ENCODE data around the gene ENTPD6.
"Not testable (repeated sequence)": the region's sequence is repeated elsewhere in the genome, so short reads cannot be mapped to it uniquely, and the experiment has no call there.

ENTPD6 gene

DNA sequence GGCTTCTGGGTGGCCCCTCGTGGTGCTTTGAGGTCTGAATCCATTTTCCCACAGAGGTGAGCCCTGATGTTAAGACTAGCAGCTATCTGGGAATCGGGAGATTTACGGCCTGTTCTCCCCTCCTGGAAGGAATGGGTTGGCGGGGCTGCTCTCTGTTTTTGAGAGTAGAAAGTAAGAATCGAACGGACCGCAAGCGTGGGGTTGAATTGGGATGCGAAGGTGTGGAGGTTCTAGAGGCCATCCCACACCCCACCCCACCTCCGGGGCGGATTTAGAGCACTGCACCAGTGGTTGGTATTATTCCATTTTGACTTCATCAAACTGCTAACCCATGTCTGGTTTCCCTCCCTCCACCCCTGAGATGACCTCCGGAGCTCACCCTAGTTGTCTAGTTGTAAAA, 63.8 kb downstream of the ENTPD6 start:
- no peak for DNase-seq

DNA sequence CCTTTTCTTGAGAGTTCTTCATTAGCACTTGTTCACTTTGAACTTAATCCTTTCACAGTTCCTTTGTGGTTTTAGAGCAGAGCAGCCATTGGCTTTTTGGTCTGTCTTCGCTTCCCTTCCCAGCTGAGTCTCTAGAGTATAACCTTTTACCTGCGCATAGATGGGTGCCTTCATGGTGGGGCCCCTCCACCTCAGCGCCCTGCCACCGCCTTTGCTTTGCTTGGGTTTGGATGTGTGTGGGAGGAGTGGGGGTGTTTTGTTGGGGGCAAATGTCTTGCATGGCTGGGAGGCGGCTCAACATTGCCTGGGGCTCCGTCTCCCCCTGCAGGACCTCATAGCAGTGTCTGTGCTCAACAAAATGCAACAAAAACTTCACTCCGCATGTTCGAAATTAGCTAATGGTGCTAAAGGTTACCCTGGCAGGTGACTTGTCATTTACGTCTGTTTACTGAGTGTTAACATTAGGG, 64.3 kb downstream of the ENTPD6 start:
- no peak for DNase-seq

DNA sequence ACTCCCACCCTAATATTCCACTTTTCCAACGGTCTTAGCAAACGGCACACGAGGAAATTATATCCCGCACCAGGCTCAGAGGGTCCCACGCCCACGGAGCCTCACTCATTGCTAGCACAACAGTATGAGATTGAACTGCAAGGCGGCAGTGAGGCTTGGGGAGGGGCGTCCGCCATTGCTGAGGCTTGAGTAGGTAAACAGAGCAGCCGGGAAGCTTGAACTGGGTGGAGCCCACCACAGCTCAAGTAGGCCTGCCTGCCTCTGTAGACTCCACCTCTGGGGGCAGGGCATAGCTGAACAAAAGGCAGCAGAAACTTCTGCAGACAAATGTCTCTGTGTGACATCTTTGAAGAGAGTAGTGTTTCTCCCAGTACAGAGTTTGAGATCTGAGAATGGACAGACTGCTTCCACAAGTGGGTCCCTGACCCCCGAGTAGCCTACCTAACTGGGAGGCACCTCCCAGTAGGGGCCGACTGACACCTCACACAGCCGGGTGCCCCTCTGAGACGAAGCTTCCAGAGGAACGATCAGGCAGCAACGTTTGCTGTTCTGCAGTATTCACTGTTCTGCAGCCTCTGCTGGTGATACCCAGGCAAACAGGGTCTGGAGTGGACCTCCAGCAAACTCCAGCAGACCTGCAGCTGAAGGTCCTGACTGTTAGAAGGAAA, 65.4 kb downstream of the ENTPD6 start:
- DNase-seq = not testable (repeated sequence)

DNA sequence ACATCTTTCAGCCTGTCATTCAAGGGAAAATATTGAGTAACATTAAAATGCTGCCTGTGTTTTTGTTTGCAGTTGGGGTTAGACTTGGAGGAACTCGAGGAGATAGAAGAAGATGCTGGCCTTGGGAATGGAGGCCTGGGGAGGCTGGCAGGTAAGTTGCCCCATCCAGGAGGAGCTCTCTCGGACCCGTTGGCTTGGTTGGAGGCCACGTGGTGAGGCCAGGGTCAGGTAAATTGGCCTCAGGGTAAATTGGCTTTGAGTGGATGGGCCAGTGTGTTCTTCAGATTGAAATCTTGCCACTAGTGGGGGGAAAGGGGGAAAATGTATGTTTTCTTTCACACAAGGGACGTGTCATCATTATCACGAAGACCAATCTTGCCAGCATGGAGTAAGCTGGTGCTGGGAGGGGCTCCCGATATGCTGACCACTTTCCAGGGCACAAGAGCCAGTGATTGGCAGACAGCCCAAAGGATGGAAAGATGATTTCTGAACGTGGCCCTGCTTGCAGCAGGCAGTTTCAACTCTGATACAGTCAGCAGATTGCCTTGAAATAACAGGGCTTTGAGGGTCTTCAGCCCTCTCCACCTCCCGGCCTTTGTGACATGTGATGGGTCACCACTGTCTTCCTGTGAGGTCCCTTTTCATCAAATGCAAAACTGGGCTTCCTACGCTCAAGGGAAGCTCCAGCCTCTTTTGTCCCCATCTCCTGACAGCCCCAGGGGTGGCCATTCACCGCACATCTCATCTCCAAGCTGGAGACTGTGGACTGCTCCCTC, 73.7 kb downstream of the ENTPD6 start:
- DNase-seq = no peak

DNA sequence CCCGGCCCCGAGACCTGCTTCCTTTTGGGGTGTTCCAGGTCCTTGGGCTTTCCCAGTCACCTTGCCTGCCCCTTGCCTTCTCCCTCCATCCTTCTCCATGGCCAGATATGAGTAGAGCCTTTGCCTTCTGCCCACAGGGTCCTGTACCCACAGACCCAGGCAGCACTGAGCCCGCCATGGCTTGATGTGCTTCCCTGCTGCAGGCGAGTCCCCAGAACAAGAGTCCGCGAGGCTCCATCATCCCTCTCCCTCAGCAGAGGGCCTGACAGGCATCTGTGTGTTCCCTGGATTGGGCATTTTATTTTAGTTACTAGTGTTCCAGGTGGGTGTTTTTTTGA, 74.3 kb downstream of the ENTPD6 start:
- DNase-seq = no peak

DNA sequence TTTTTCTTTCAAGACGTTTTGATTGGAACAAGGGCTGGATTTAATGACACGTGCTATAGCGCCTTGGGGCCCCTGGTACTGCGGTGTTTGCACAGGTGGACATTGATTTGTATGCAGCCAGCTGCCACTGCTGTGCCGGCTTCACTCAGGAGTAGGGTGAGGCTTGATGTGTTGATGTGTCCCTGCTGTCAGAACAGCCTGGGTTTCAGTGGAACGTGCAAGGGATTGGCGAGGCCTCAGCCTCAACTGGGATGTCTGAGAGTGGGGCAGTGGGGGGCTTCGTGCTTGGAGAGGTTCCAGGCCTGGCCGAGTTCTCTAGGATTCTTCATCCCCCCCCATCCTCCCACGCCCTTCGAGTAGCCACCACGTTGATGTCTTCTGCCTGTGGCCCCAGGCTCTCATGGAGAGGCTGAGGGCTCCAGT, 75.3 kb downstream of the ENTPD6 start:
- DNase-seq = no peak

DNA sequence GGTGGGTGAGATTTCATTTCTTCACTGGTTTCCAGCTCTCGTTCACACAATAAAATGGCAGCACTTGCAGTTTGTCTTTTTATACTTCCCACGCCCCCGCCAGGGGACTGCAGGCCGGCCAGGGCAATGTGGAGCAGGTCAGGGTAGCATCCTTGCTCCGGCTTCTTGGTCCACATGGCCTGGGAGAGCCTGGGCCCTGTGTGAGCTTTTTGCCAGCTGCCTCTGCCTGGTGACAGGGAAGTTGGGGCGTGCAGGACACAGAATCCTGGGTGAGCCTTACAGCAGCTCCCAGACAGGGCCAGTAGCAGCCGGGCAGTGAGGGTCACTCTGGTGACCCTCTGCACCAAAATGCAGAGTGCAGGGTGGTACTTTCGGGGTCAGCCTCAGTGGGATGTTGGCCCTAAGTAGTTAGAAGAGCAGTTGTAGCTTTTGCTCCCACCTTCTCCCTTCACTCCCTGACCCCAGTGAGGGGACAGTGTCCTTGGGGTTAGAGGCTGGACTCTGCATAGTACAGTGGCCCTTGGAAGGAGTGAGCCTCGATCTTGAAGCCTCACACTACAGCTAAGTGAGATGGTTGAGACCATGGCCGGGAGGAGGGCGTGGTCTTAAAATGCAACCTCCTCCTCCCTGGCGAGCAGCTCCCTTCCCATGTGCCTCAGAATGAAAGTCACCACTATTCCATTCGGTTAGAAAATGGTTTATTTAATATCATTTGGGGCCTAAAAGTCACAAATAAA, 76.1 kb downstream of the ENTPD6 start:
- DNase-seq = no peak

DNA sequence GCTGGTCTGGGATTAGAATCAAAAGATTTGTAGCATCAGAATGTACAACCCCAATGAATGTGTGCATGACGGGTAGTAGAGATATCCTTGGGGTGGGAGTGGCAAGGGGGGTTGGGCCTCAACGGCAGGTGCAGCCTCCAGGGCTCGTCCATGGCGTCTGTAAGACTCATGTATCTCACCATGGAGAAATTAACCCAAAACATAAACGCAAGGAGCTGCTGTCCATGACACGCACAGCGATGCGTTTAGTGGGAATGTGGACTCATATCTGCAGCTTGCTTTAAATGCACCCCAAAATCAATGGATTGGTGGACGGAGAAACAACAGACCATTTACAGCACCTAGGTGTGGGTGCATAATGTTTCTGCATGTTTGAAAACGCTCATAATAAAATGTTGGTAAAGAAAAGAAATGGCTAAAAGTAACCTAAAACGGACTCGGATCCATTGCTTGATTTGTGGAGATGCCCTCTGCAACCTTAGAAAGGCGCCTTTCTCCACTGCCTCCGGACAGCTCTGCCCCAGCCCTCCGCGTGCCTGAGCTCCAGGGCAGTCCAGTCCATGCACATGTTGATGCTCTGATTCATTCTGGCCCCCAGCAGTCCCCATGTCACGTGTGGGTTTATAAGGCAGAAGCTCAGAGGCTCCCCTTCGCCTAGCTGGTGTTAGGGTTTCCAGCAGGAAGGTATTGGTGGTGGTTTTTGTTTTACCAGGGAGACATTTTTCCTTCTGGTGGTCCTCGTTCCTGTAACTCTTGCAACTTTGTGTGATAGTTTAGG, 76.9 kb downstream of the ENTPD6 start:
- no peak for DNase-seq

GRCh38 chr20:25273046-25273445, 77.5 kb downstream of the ENTPD6 start:
- DNase-seq = no peak

DNA sequence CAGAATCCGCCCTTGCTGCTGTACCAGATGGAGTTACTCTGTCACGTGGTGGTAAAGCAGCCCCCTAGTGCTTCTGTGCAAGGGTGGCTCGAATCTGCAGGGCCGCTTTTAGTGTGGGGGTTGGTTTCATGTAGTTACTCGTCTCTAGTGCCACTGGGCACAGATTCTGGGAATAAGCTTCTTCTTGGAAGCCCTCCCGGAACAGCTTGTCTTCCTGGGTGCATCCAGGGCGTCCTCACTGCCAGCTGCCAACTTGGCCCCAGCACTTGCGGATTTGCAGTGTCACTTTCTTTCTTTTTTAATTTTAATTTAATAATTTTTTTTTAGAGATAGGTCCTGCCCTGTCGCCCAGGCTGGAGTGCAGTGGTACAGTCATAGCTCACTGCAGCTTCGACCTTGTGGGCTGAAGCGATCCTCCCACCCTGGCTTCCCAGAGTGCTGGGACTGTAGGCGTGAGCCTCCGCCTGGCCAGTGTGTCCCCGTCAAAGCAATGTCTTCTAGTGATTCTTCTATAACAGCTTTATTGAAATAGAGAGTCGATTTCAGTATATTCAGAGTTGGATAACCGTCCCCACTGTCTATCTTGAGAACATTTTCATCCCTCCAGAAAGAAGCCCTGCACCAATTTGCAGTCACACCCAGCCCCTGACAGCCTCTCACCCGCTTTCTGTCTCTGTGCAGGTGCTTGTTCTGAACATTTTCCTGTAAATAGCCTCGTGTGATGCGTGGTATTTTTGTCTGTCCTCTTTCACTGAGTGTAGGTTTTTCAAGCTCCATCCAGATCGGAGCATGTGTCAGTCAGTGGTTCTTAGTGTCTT, 78.2 kb downstream of the ENTPD6 start:
- DNase-seq = no peak

DNA sequence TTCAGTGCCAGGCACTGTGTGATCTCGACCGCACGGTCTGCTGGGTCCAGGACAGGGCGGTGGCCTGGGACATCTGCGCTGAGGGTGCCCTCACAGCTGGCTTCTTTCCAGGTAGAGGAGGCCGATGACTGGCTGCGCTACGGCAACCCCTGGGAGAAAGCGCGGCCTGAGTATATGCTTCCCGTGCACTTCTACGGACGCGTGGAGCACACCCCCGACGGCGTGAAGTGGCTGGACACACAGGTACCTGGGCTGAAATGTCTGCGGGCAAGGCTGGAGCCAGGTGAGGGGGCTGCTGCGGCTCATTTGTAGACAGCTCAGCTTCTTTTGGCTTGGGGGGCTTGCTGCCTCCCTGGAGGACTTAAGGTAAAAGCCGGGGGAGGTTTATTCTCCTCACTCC, 79.0 kb downstream of the ENTPD6 start:
- no peak for DNase-seq

GRCh38 chr20:25274891-25275812, 79.6 kb downstream of the ENTPD6 start:
- DNase-seq = no peak

DNA sequence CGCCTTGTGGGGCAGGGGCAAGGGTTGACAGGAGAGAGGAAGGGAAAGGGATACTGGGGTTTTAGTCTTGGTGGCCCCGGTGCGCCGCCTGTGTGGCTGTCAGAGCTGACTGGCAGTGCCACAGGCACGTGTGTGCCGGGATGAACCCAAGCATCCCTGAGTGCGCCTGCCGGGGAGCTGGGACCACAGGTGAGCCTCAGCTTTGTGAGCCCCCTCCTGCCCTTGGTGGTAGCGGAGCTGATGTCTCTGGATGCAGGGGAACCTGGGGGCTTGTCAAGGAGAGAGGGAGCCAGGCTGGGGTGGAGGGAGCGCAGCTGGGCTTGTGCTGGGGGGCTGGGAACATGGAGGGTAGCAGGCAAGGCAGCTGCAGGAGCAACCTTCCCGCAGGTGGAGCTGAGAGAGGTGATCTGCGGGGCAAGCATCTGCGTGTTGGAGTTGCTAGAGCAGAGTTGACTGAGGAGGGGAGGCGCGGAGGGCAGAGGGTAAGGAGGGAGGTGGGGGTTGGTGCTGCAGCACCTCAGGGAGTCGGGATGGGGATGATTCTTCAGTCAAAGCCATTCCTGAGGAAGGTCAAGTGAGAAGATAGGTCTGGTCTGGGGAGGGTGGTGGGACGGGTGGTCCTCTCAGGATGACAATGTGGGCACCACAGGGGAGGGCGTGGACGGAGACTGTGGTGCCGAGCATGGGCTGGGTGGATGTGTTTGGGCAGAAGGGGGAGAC, 80.5 kb downstream of the ENTPD6 start:
- no peak for DNase-seq

All from hematopoietic multipotent progenitor cell treated with erythropoietin and hydrocortisone succinate and interleukin-3 and kit ligand, for 4 days (in vitro differentiated cells).